Panc1 (cell line): ENCODE measurements around the gene DTX3L. TPM values are rescaled to one million over a fixed set of nuclear protein-coding genes. Genes with fewer than 3 reads are reported as not detected.

Experiments
- ATAC-seq: fragments of 200-7000 bp; cut with Tn5 transposase; 2 replicates; pipeline ENCODE4 v1.9.1; 2020; ENCODE audit warnings: mild to moderate bottlenecking, moderate library complexity
- BruUV-seq: library from RNA; stranded (reverse); fragments of 400-500 nt; replicated peaks from 2 replicates; lab custom pipeline; 2021; lab: Mats Ljungman, UMichigan
- CTCF ChIA-PET: fragments of 300-600 bp; sonication (Branson Sonifier 250); formaldehyde crosslinking; loops from one replicate; lab custom pipeline; 2022; ENCODE audit warnings: antibody characterized with exemption; lab: Charles Lee
- POLR2A ChIA-PET: fragments of 300-600 bp; sonication (Branson Sonifier 250); formaldehyde crosslinking; loops from one replicate; lab custom pipeline; 2022; ENCODE audit warnings: antibody characterized with exemption; lab: Charles Lee
- DNase-seq: peaks from one replicate; pipeline ENCODE4 v3.0.0-alpha.2; 2010; ENCODE audit warnings: low read depth, low spot score
- H3K27ac ChIP-seq: 2 replicates; pipeline ENCODE4 v1.5.1; 2011; ENCODE audit warnings: mild to moderate bottlenecking, low read length, inconsistent platforms
- H3K27me3 ChIP-seq: fragments of 200-500 bp; sonication (Bioruptor generic); 2 replicates; pipeline ENCODE4 v1.6.0; 2014; ENCODE audit warnings: low read length, inconsistent platforms; ENCODE audit not compliant: control insufficient read depth, insufficient read depth
- H3K36me3 ChIP-seq: fragments of 200-500 bp; sonication (Bioruptor generic); 2 replicates; pipeline ENCODE4 v1.5.1; 2014; ENCODE audit warnings: inconsistent platforms, mild to moderate bottlenecking, low read length, moderate library complexity; ENCODE audit not compliant: control insufficient read depth, insufficient read depth
- H3K4me1 ChIP-seq: 2 replicates; pipeline ENCODE4 v1.5.1; 2011; ENCODE audit warnings: inconsistent platforms, mild to moderate bottlenecking, low read length, moderate library complexity; ENCODE audit not compliant: control insufficient read depth, insufficient read depth
- H3K4me3 ChIP-seq, 2 experiments: 2 replicates each; pipeline ENCODE4 v1.5.1; 2011 to 2012; ENCODE audit warnings: low read depth in 2 of 2, low read length in 2 of 2, mild to moderate bottlenecking in 2 of 2, inconsistent platforms in 1 of 2, moderate library complexity in 1 of 2
- H3K9me3 ChIP-seq: fragments of 200-500 bp; sonication (Bioruptor generic); 2 replicates; pipeline ENCODE4 v1.5.1; 2014; ENCODE audit warnings: low read depth, mild to moderate bottlenecking, inconsistent platforms, low read length, moderate library complexity; ENCODE audit not compliant: control insufficient read depth, insufficient read depth
- CTCF ChIP-seq: fragments of 450-650 bp; IDR thresholded peaks from 2 replicates; pipeline ENCODE4 v1.5.1; 2017; ENCODE audit warnings: mild to moderate bottlenecking
- POLR2AphosphoS5 ChIP-seq: IDR thresholded peaks from 2 replicates; pipeline ENCODE4 v1.6.1; 2012; ENCODE audit warnings: mild to moderate bottlenecking, low read depth, low read length, moderate library complexity
- SIN3A ChIP-seq: IDR thresholded peaks from 2 replicates; pipeline ENCODE4 v1.6.1; 2012; ENCODE audit warnings: low read depth, mild to moderate bottlenecking, low read length, moderate library complexity, borderline replicate concordance; ENCODE audit not compliant: insufficient read depth
- TCF7L2 ChIP-seq: IDR thresholded peaks from 2 replicates; pipeline ENCODE4 v1.6.1; 2011; ENCODE audit warnings: mild to moderate bottlenecking, low read depth, low read length, inconsistent platforms
- in situ Hi-C: cut with HindIII; loops from 2 replicates; pipeline ENCODE4 v1.10.0; 2016; ENCODE audit warnings: low sequenced_read_pairs, low pct_unique_long_range_greater_than_20kb
- intact Hi-C: fragments of 100-400 bp; cut with micrococcal nuclease; formaldehyde crosslinking; loops from one replicate; pipeline ENCODE4 v1.10.0; 2022; ENCODE audit not compliant: unreplicated experiment
- total RNA-seq: library from RNA; stranded (reverse); gene quantifications from one replicate; pipeline ENCODE4 v1.2.1, GENCODE V29; 2021; ENCODE audit not compliant: unreplicated experiment
- TF ChIP-seq, protein P1 (sequence below), 2 experiments: IDR thresholded peaks; 2 replicates each; pipeline ENCODE4 v1.6.1; 2011 to 2012; ENCODE audit warnings: low read depth in 2 of 2, control low read depth in 1 of 2, low read length in 1 of 2, mild to moderate bottlenecking in 1 of 2, moderate library complexity in 1 of 2; ENCODE audit not compliant: insufficient read depth in 1 of 2

Gene DTX3L
- total RNA-seq, 1 experiment from 2014 or later, result 32.3 TPM

- POLR2A ChIA-PET, result interaction anchor here (0.6 kb wide), 1 partner anchor 500 kb away, joined by 3 read pairs; no protein-coding TSS in a partner anchor
- ATAC-seq, result no peak
- CTCF ChIA-PET, result no interaction called here
- no peaks in the 10 kb centered on the region for H3K36me3 ChIP-seq
- in situ Hi-C loops (no loop called here), intact Hi-C loops (no loop called here)
- no peak for DNase-seq
- TF ChIP-seq CTCF, result no peak
- TF ChIP-seq SIN3A, result no peak
- TF ChIP-seq, protein P1, sequence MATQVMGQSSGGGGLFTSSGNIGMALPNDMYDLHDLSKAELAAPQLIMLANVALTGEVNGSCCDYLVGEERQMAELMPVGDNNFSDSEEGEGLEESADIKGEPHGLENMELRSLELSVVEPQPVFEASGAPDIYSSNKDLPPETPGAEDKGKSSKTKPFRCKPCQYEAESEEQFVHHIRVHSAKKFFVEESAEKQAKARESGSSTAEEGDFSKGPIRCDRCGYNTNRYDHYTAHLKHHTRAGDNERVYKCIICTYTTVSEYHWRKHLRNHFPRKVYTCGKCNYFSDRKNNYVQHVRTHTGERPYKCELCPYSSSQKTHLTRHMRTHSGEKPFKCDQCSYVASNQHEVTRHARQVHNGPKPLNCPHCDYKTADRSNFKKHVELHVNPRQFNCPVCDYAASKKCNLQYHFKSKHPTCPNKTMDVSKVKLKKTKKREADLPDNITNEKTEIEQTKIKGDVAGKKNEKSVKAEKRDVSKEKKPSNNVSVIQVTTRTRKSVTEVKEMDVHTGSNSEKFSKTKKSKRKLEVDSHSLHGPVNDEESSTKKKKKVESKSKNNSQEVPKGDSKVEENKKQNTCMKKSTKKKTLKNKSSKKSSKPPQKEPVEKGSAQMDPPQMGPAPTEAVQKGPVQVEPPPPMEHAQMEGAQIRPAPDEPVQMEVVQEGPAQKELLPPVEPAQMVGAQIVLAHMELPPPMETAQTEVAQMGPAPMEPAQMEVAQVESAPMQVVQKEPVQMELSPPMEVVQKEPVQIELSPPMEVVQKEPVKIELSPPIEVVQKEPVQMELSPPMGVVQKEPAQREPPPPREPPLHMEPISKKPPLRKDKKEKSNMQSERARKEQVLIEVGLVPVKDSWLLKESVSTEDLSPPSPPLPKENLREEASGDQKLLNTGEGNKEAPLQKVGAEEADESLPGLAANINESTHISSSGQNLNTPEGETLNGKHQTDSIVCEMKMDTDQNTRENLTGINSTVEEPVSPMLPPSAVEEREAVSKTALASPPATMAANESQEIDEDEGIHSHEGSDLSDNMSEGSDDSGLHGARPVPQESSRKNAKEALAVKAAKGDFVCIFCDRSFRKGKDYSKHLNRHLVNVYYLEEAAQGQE (IDR thresholded peaks at IDR 0.05; ENCODE audit: insufficient read depth in 1 of 2, low read depth in 2 of 2, low read length in 1 of 2), result no peak
- no peak for TF ChIP-seq TCF7L2
- no peak for TF ChIP-seq POLR2AphosphoS5
- no peaks in the 10 kb centered on the region for H3K4me1 ChIP-seq
- no peak overlapping the region for H3K27ac ChIP-seq
- no TSS peak for BruUV-seq
- H3K9me3 ChIP-seq, result no peaks in the 10 kb centered on the region
- no peaks in the 10 kb centered on the region for H3K27me3 ChIP-seq
- H3K4me3 ChIP-seq, result no peak overlapping the region
These were observed 54.5 kb downstream of the DTX3L start for GRCh38 chr3:122618614-122619013.

GRCh38 chr3:122619040-122619439, 54.9 kb downstream of the DTX3L start:
- ATAC-seq, result no peak
- H3K4me3 ChIP-seq, result no peak overlapping the region
- no TSS peak for BruUV-seq
- TF ChIP-seq, protein P1 (IDR thresholded peaks at IDR 0.05; ENCODE audit: insufficient read depth in 1 of 2, low read depth in 2 of 2, low read length in 1 of 2), result no peak
- TF ChIP-seq TCF7L2 (no peak), POLR2AphosphoS5 (no peak), CTCF (no peak), SIN3A (no peak)
- no peaks in the 10 kb centered on the region for H3K4me1 ChIP-seq
- DNase-seq, result no peak
- H3K27me3 ChIP-seq, result no peaks in the 10 kb centered on the region
- H3K27ac ChIP-seq, result no peak overlapping the region
- CTCF ChIA-PET, result no interaction called here
- H3K9me3 ChIP-seq, result no peaks in the 10 kb centered on the region
- POLR2A ChIA-PET, result interaction anchor here (0.6 kb wide), 1 partner anchor 500 kb away, joined by 3 read pairs; no protein-coding TSS in a partner anchor
- in situ Hi-C loops, result no loop called here
- intact Hi-C loops, result no loop called here
- H3K36me3 ChIP-seq, result no peaks in the 10 kb centered on the region
